GM21360 (cell line): Measurements from ENCODE around the gene FGF16.
"Not testable (repeated sequence)": the region's sequence is repeated elsewhere in the genome, so short reads cannot be mapped to it uniquely, and the experiment has no call there.

Source experiments
- ATAC-seq: cut with Tn5 transposase; IDR thresholded peaks from one replicate; pipeline ENCODE4 v1.9.1; 2021; ENCODE audit warnings: mild to moderate bottlenecking, moderate library complexity; ENCODE audit not compliant: unreplicated experiment

The FGF16 gene

GRCh38 chrX:77446908-77447652, at the start of gene FGF16:
Gene FGF16, plus strand, starts transcription at chrX:77447389. Its CDS starts 286 bp downstream, at chrX:77447675.
- no peak for ATAC-seq

GRCh38 chrX:77398330-77398954, 48.7 kb upstream of the FGF16 start:
- ATAC-seq = no peak

- ATAC-seq = no peak
Observed at GRCh38 chrX:77404419-77404818, 42.8 kb upstream of the FGF16 start.

GRCh38 chrX:77407821-77408220, 39.4 kb upstream of the FGF16 start:
- ATAC-seq = not testable (repeated sequence)

GRCh38 chrX:77412631-77413030, 34.6 kb upstream of the FGF16 start:
- no peak for ATAC-seq

GRCh38 chrX:77415161-77415560, 32.0 kb upstream of the FGF16 start:
- ATAC-seq = no peak

- no peak for ATAC-seq
Observed at GRCh38 chrX:77415882-77416281, 31.3 kb upstream of the FGF16 start.

- no peak for ATAC-seq
Observed at GRCh38 chrX:77422891-77423648, 24.1 kb upstream of the FGF16 start.

GRCh38 chrX:77426811-77427210, 20.4 kb upstream of the FGF16 start:
- ATAC-seq = no peak

GRCh38 chrX:77427611-77428010, 19.6 kb upstream of the FGF16 start:
- ATAC-seq = no peak

- ATAC-seq = no peak
Observed at GRCh38 chrX:77428551-77428950, 18.6 kb upstream of the FGF16 start.

GRCh38 chrX:77431227-77431626, 16.0 kb upstream of the FGF16 start:
- ATAC-seq = no peak

- ATAC-seq = no peak
Observed at GRCh38 chrX:77433001-77433400, 14.2 kb upstream of the FGF16 start.

GRCh38 chrX:77434962-77435361, 12.2 kb upstream of the FGF16 start:
- no peak for ATAC-seq

- ATAC-seq = no peak
Observed at GRCh38 chrX:77436271-77436670, 10.9 kb upstream of the FGF16 start.

- no peak for ATAC-seq
Observed at GRCh38 chrX:77436682-77437081, 10.5 kb upstream of the FGF16 start.

- ATAC-seq = no peak
Observed at GRCh38 chrX:77440330-77440729, 6.9 kb upstream of the FGF16 start.

- no peak for ATAC-seq
Observed at GRCh38 chrX:77441033-77441432, 6.2 kb upstream of the FGF16 start.

- ATAC-seq = no peak
Observed at GRCh38 chrX:77441479-77441878, 5.7 kb upstream of the FGF16 start.

- ATAC-seq = no peak
Observed at GRCh38 chrX:77442728-77443127, 4.5 kb upstream of the FGF16 start.

- ATAC-seq = no peak
Observed at GRCh38 chrX:77444075-77444474, 3.1 kb upstream of the FGF16 start.

- no peak for ATAC-seq
Observed at GRCh38 chrX:77444545-77444944, 2.6 kb upstream of the FGF16 start.
